Measurements from ENCODE around the gene GPD1. TPM values are rescaled to one million over a fixed set of nuclear protein-coding genes. Genes with fewer than 3 reads are reported as not detected.

The GPD1 gene
- total RNA-seq, 2 experiments from 2014 or later = 0.16 to 0.20 TPM

DNA sequence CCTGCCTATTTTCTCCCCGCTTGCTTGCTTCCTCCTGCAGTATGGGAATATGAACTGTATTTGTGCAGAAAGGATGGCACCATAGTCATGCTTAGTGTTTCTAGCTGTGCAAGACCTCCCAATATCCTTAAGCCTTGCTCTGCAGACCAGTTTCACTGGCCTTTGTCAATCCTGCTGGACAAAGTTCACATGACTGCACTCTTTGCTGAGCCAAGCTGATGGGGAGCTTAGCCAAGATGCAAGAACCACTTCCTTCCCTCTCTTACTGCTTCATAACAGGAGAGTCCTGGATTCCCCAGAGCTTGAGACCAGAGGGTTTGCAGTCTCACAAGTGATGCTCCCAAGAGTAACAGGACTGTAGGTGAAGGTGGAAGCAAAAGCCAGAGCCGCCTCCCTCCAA, 42.6 kb upstream of the GPD1 start:
- H3K27me3 Mint-ChIP-seq = peaks cover 8% of the 10 kb centered on the region
- H3K4me1 Mint-ChIP-seq (ENCODE audit: low read depth) = peaks cover 36% of the 10 kb centered on the region
- DNase-seq = no peak
- H3K36me3 Mint-ChIP-seq (ENCODE audit: low read depth) = peaks cover 20% of the 10 kb centered on the region
- TF ChIP-seq, protein P1, sequence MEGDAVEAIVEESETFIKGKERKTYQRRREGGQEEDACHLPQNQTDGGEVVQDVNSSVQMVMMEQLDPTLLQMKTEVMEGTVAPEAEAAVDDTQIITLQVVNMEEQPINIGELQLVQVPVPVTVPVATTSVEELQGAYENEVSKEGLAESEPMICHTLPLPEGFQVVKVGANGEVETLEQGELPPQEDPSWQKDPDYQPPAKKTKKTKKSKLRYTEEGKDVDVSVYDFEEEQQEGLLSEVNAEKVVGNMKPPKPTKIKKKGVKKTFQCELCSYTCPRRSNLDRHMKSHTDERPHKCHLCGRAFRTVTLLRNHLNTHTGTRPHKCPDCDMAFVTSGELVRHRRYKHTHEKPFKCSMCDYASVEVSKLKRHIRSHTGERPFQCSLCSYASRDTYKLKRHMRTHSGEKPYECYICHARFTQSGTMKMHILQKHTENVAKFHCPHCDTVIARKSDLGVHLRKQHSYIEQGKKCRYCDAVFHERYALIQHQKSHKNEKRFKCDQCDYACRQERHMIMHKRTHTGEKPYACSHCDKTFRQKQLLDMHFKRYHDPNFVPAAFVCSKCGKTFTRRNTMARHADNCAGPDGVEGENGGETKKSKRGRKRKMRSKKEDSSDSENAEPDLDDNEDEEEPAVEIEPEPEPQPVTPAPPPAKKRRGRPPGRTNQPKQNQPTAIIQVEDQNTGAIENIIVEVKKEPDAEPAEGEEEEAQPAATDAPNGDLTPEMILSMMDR (IDR thresholded peaks at IDR 0.05) = no peak
- ChIA-PET CTCF (interaction anchor here (0.9 to 22.9 kb wide), 5 partner anchors 9 to 115 kb away, joined by 4 to 299 read pairs (median 47); no protein-coding TSS in a partner anchor), POLR2A (interaction anchor here (0.9 kb wide), 1 partner anchor 18 kb away, joined by 3 read pairs; no protein-coding TSS in a partner anchor)
- no peak for ATAC-seq
- H3K27ac Mint-ChIP-seq = no peak overlapping the region
- no peak overlapping the region for H3K4me3 Mint-ChIP-seq
- intact Hi-C loops (cut with micrococcal nuclease) = no loop called here
- no peaks in the 10 kb centered on the region for H3K9me3 Mint-ChIP-seq

DNA sequence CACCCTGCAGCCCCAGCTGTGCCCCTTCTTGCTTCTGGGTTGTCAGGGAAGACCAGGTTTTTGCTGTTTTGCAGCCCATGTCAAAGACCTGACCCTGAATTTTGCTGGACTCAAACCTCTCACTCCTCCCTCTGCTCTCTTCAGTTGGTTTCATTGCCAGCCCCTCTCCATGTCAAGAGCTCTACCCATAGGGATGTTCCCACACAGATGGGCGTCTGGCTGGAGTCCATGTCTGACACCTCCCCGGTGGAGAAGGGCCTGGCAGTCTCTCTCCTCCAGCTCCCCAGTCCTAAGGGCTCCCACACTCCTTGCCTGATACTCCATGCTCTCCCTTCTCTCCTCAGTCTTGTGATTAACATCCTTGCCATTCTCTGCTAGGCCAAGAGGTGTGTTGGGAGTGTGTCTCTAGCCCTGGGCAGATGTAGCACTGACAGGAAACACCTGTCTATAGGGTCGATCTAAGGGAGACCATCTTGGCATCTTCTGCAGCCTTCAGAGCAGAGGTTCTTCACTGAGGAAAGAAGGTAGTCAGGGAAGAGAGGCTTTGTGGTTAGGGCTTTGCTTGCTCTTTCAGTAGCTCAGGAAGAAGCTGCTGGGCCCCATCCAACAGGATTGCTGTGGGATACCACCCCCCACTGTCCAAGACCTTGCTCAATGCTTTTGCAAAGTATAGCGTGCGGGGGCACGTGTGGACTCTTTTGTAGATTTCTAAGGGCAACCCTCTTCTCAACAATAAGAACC, 41.7 kb upstream of the GPD1 start:
- Mint-ChIP-seq H3K36me3 (ENCODE audit: low read depth) (peaks cover 20% of the 10 kb centered on the region), H3K27me3 (peaks cover under 1% of the 10 kb centered on the region), H3K9me3 (no peaks in the 10 kb centered on the region), H3K27ac (no peak overlapping the region), H3K4me3 (no peak overlapping the region), H3K4me1 (ENCODE audit: low read depth) (peaks cover 28% of the 10 kb centered on the region)
- ChIA-PET CTCF (interaction anchor here (0.9 to 22.9 kb wide), 5 partner anchors 8 to 117 kb away, joined by 3 to 299 read pairs (median 47); no protein-coding TSS in a partner anchor), POLR2A (interaction anchor here (0.6 to 1.2 kb wide), 2 partner anchors 21 to 23 kb away, joined by 3 to 4 read pairs; no protein-coding TSS in a partner anchor)
- TF ChIP-seq, protein P1 (IDR thresholded peaks at IDR 0.05) = no peak
- DNase-seq (no peak), ATAC-seq (no peak)
- intact Hi-C loops (cut with micrococcal nuclease) = no loop called here

DNA sequence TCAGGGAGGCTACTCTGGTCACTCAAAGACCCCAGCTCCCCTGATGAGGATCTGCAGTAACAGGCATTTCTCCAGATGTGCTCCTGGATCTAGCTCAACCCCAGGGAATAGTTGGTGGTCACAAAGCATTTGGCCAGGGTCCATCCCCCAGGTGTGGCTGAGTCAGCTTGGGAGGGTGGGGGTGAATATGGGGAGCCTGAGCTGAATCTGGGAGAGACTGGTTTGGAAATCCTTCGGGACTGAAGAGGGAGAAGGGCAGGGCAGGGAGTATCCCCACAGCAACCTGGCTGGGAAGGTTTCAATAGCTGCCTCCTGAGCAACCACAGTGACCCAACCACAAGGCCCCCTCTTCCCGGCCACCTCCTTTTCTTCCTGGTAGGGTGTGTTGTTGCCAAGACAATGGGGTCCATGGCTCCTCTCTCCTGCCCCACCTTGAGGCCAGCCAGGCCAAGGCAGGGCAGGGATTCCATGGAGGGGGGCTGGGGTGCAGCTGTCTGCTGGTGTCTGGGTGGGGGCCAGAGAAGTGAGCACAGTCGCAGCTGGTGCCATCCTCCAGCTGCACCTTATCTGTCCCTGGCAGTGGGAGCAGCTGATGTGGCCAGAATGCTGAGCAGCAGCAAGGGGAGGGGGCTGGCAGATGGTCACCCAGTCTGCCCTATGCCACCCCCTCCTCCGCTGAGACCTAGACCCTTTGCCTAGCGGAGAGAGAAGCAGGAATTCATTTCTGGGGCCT, 40.9 kb upstream of the GPD1 start:
- DNase-seq = no peak
- ChIA-PET CTCF (interaction anchor here (0.9 to 22.9 kb wide), 3 partner anchors 23 to 117 kb away, joined by 3 to 299 read pairs (median 47); no protein-coding TSS in a partner anchor), POLR2A (interaction anchor here (1.2 kb wide), 1 partner anchor 21 kb away, joined by 4 read pairs; no protein-coding TSS in a partner anchor)
- Mint-ChIP-seq H3K4me3 (no peak overlapping the region), H3K27me3 (no peaks in the 10 kb centered on the region), H3K4me1 (ENCODE audit: low read depth) (peaks cover 27% of the 10 kb centered on the region), H3K27ac (no peak overlapping the region), H3K9me3 (no peaks in the 10 kb centered on the region), H3K36me3 (ENCODE audit: low read depth) (peaks cover 20% of the 10 kb centered on the region)
- intact Hi-C loops (cut with micrococcal nuclease) = no loop called here
- no peak for ATAC-seq
- TF ChIP-seq, protein P1 (IDR thresholded peaks at IDR 0.05) = no peak

DNA sequence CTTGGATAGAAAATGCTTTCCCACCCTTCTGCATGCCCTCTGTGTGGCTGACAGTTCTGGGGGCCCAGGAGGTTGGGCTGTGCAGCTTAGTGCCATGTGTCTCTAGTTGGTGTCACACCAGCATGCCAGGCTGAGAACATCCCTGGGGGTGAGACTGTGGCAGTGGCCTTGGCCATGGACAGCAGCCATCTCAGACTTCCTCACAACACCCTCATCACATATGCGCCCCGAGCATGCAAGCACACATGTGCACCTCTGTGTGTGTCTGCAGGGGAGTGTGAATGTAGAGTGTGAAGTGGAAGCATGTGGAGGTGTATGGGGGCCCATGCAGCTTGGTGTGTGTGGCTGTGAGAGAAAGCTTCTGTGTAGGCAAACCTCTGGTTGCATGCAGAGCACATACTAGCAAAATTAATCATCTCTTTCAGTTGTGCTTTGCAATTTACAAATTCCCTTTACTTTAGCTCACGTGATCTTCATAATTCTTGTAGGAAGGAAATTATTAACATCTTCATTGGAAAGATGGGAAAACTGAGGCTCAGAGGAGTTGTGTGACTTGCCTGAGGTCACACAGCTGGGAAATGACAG, 38.0 kb upstream of the GPD1 start:
- Mint-ChIP-seq H3K4me3 (no peak overlapping the region), H3K27ac (no peak overlapping the region), H3K4me1 (ENCODE audit: low read depth) (peaks cover 7% of the 10 kb centered on the region), H3K36me3 (ENCODE audit: low read depth) (peaks cover 12% of the 10 kb centered on the region), H3K9me3 (no peaks in the 10 kb centered on the region), H3K27me3 (no peaks in the 10 kb centered on the region)
- no peak for DNase-seq
- ATAC-seq = no peak
- ChIA-PET POLR2A (interaction anchor here (1.3 to 1.4 kb wide), 2 partner anchors 17 to 27 kb away, joined by 3 to 4 read pairs; no protein-coding TSS in a partner anchor), CTCF (interaction anchor here (0.8 to 22.9 kb wide), 9 partner anchors 9 to 188 kb away, joined by 3 to 299 read pairs (median 5); partner anchors contain the start of genes COX14 and SMARCD1)
- TF ChIP-seq, protein P1 (IDR thresholded peaks at IDR 0.05) = no peak
- intact Hi-C loops (cut with micrococcal nuclease) = no loop called here

Data from activated CD8-positive, alpha-beta T cell treated with anti-CD3 and anti-CD28 coated beads for 36 hours (primary cell).